ENCODE data around the gene RNF31. TPM values are rescaled to one million over a fixed set of nuclear protein-coding genes. Genes with fewer than 3 reads are reported as not detected.

RNF31 gene
- total and polyA plus RNA-seq, 2 donors (not counting 3 experiments of a cell fraction or from before 2014, with no cell fraction given), result 32.3 to 69.7 TPM

- TF ChIP-seq JUN (IDR thresholded peaks at IDR 0.05; ENCODE audit: borderline replicate concordance, insufficient read depth, insufficient read length, low read depth), result no peak
- TF ChIP-seq, protein P1, sequence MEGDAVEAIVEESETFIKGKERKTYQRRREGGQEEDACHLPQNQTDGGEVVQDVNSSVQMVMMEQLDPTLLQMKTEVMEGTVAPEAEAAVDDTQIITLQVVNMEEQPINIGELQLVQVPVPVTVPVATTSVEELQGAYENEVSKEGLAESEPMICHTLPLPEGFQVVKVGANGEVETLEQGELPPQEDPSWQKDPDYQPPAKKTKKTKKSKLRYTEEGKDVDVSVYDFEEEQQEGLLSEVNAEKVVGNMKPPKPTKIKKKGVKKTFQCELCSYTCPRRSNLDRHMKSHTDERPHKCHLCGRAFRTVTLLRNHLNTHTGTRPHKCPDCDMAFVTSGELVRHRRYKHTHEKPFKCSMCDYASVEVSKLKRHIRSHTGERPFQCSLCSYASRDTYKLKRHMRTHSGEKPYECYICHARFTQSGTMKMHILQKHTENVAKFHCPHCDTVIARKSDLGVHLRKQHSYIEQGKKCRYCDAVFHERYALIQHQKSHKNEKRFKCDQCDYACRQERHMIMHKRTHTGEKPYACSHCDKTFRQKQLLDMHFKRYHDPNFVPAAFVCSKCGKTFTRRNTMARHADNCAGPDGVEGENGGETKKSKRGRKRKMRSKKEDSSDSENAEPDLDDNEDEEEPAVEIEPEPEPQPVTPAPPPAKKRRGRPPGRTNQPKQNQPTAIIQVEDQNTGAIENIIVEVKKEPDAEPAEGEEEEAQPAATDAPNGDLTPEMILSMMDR (IDR thresholded peaks at IDR 0.05; ENCODE audit: extremely low read depth in 1 of 2, insufficient read depth in 1 of 2, low read depth in 1 of 2, low read length in 2 of 2), result no peak
- TF ChIP-seq POLR2AphosphoS5 (IDR thresholded peaks at IDR 0.05; ENCODE audit: insufficient read depth, low read depth, low read length), result no peak
- TF ChIP-seq, protein P2, sequence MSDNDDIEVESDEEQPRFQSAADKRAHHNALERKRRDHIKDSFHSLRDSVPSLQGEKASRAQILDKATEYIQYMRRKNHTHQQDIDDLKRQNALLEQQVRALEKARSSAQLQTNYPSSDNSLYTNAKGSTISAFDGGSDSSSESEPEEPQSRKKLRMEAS (IDR thresholded peaks at IDR 0.05; ENCODE audit: insufficient read depth, insufficient read length), result no peak
- TF ChIP-seq GATA2 (IDR thresholded peaks at IDR 0.05; ENCODE audit: insufficient read depth, insufficient read length, low read depth, low read length), result no peak
- no peak for TF ChIP-seq POLR2A (IDR thresholded peaks at IDR 0.05; ENCODE audit: low read depth, low read length)
- TF ChIP-seq MYC (IDR thresholded peaks at IDR 0.05; ENCODE audit: low read depth, low read length), result no peak
- no peak for TF ChIP-seq FOS (IDR thresholded peaks at IDR 0.05; ENCODE audit: borderline replicate concordance, insufficient read depth, low read length)
- TF ChIP-seq EZH2 (IDR thresholded peaks at IDR 0.05; ENCODE audit: borderline replicate concordance, low read depth, low read length, severe bottlenecking), result no peak
- dilution Hi-C loops (cut with MboI; ENCODE audit: extremely low pct_ligation_motif_present, low sequenced_read_pairs), result no loop called here
- CTCF ChIA-PET, result interaction anchor here (1.0 kb wide), 1 partner anchor 22 kb away, joined by 4 read pairs; the partner anchor contains the start of gene EMC9
- H3K79me2 ChIP-seq (ENCODE audit: control insufficient read depth, insufficient read depth, low read length), result no peaks in the 10 kb centered on the region
- H3K27ac ChIP-seq (ENCODE audit: insufficient read depth, low read depth, low read length), result no peak overlapping the region
- peaks cover 7% of the 10 kb centered on the region for H3K4me1 ChIP-seq (ENCODE audit: control insufficient read depth, extremely low read depth, insufficient read depth, low read length)
- POLR2A ChIA-PET, result no interaction called here
- no TSS peak for BruUV-seq (replicated peaks)
- H3K27me3 ChIP-seq (ENCODE audit: control insufficient read depth in 2 of 2, insufficient read depth in 2 of 2, low read length in 2 of 2), result no peaks in the 10 kb centered on the region
- no peak for FAIRE-seq
- no peak for DNase-seq (ENCODE audit: low read depth, low spot score)
- no peaks in the 10 kb centered on the region for H3K9me3 ChIP-seq (replicated peaks; ENCODE audit: control insufficient read depth, insufficient read depth, low read length)
- peaks cover 11 to 38% of the 10 kb centered on the region in 2 experiments for H3K36me3 ChIP-seq (ENCODE audit: control insufficient read depth in 2 of 2, extremely low read depth in 1 of 2, insufficient read depth in 2 of 2, low read length in 2 of 2)
- no peak overlapping the region for H3K9ac ChIP-seq (replicated peaks; ENCODE audit: extremely low read depth, insufficient read depth, low read length)
- no peak overlapping the region for H2AFZ ChIP-seq (ENCODE audit: low read depth, low read length)
- H3K4me3 ChIP-seq (replicated peaks in 1 of 3; ENCODE audit: insufficient read depth in 1 of 3, low read depth in 1 of 3, low read length in 3 of 3), result no peak overlapping the region
- H3K9me1 ChIP-seq (replicated peaks; ENCODE audit: control insufficient read depth, extremely low read depth, insufficient read depth, low read length), result no peaks in the 10 kb centered on the region
- intact Hi-C loops (cut with micrococcal nuclease), result no loop called here
- no peak overlapping the region for H3K4me2 ChIP-seq (ENCODE audit: insufficient read depth, low read length)
- H4K20me1 ChIP-seq (replicated peaks; ENCODE audit: control insufficient read depth, extremely low read depth, insufficient read depth, low read length), result no peaks in the 10 kb centered on the region
Observed at GRCh38 chr14:24119691-24120090, 27.6 kb upstream of the RNF31 start.
